Gastroesophageal sphincter (tissue), 4 donors: ENCODE results near the gene HERC4. TPM values are rescaled to one million over a fixed set of nuclear protein-coding genes. Genes with fewer than 3 reads are reported as not detected.

Source experiments
- ATAC-seq: fragments of 150-250 bp; one replicate; pipeline ENCODE4 v1.9.1; 2016; ENCODE audit warnings: mild to moderate bottlenecking, moderate library complexity
- H3K27ac ChIP-seq, 4 donors: fragments of 200-600 bp; sonication (generic) in 3 of 4; 1 replicate in 3 of 4; 2 replicates in 1 of 4; pipeline ENCODE4 v1.5.1; 2016 to 2019
- H3K27me3 ChIP-seq: fragments of 200-600 bp; sonication (generic); one replicate; pipeline ENCODE4 v1.5.1; 2019
- H3K36me3 ChIP-seq, 2 donors: fragments of 200-600 bp; sonication (generic); one replicate each; pipeline ENCODE4 v1.5.1; 2019; ENCODE audit warnings: control low read depth in 1 of 2
- H3K4me1 ChIP-seq, 3 donors: fragments of 200-600 bp; sonication (generic); 1 replicate in 2 of 3; 2 replicates in 1 of 3; pipeline ENCODE4 v1.5.1; 2016 to 2019; ENCODE audit warnings: control low read depth in 2 of 3
- H3K4me3 ChIP-seq, 2 donors: fragments of 200-600 bp; sonication (generic); one replicate each; pipeline ENCODE4 v1.5.1; 2019; ENCODE audit warnings: mild to moderate bottlenecking in 1 of 2, moderate library complexity in 1 of 2
- H3K9me3 ChIP-seq, 3 donors: fragments of 200-600 bp; sonication (generic); one replicate each; pipeline ENCODE4 v1.5.1; 2017 to 2019; ENCODE audit warnings: control low read depth in 2 of 3
- EP300 ChIP-seq: sonication (generic); formaldehyde crosslinking; IDR thresholded peaks from one replicate; pipeline ENCODE4 v1.6.1; 2017; ENCODE audit warnings: antibody characterized with exemption, mild to moderate bottlenecking
- POLR2A ChIP-seq, 2 donors: fragments of 450-650 bp; IDR thresholded peaks; one replicate each; pipeline ENCODE4 v1.6.1; 2017; ENCODE audit warnings: antibody characterized with exemption in 2 of 2, mild to moderate bottlenecking in 2 of 2, moderate library complexity in 1 of 2
- POLR2AphosphoS5 ChIP-seq: sonication (generic); formaldehyde crosslinking; IDR thresholded peaks from one replicate; pipeline ENCODE4 v1.6.1; 2017; ENCODE audit warnings: antibody characterized with exemption
- WGBS, 2 donors: methylation state at CpG; one replicate each; pipeline ENCODE4 v1.1.5; 2018; ENCODE audit warnings: low coverage in 1 of 2; 5-methylcytosine and 5-hydroxymethylcytosine counted together
- total RNA-seq, 4 donors: library from RNA; depleted of rRNA; stranded (reverse); fragments of >200 nt; gene quantifications; one replicate each; pipeline ENCODE4 v1.1.0, GENCODE V29; 2016
- TF ChIP-seq, protein P1 (sequence below), 4 experiments: fragments of 200-600 bp in 2 of 4; fragments of 450-650 bp in 2 of 4; sonication (generic) in 1 of 4; IDR thresholded peaks; one replicate each; pipeline ENCODE4 v1.5.1; 2017 to 2019; ENCODE audit warnings: antibody characterized with exemption in 4 of 4, mild to moderate bottlenecking in 2 of 4, moderate library complexity in 2 of 4

HERC4 gene
- total RNA-seq, 4 donors from 2014 or later = 30.3 to 58.4 (median 43.0) TPM

DNA sequence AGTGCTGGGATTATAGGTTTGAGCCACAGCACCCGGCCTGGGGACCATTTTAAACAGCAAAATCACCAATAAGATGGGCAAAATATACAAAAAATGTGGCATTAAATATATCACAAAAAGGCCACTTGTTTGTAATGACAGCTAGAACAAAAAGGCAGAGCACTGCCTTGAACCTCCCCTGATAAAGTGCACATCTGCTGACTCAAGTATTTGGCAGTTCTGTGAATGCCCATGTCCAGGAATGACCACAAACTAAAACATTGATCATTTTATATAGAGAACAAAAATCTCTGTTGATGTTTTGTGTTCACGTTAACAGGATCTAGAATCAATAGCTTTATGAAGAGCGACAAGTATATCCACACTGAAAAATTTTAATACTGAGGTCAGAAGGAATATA is 21.5 kb downstream of the HERC4 start:
- peaks cover 0 to 4% (median 0%) of the 10 kb centered on the region in 3 donors for H3K4me1 ChIP-seq
- peaks cover 0 to 21% of the 10 kb centered on the region in 2 donors for H3K36me3 ChIP-seq
- 83 to 94% methylated on average over 2 to 3 of the region's 3 CpGs for WGBS, 2 donors
- ATAC-seq = no peak
- no peak overlapping the region for H3K4me3 ChIP-seq
- TF ChIP-seq POLR2A (IDR thresholded peaks at IDR 0.05) = no peak
- TF ChIP-seq, protein P1, sequence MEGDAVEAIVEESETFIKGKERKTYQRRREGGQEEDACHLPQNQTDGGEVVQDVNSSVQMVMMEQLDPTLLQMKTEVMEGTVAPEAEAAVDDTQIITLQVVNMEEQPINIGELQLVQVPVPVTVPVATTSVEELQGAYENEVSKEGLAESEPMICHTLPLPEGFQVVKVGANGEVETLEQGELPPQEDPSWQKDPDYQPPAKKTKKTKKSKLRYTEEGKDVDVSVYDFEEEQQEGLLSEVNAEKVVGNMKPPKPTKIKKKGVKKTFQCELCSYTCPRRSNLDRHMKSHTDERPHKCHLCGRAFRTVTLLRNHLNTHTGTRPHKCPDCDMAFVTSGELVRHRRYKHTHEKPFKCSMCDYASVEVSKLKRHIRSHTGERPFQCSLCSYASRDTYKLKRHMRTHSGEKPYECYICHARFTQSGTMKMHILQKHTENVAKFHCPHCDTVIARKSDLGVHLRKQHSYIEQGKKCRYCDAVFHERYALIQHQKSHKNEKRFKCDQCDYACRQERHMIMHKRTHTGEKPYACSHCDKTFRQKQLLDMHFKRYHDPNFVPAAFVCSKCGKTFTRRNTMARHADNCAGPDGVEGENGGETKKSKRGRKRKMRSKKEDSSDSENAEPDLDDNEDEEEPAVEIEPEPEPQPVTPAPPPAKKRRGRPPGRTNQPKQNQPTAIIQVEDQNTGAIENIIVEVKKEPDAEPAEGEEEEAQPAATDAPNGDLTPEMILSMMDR (IDR thresholded peaks at IDR 0.05) = no peak
- TF ChIP-seq POLR2AphosphoS5 = no peak
- TF ChIP-seq EP300 = no peak
- no peaks in the 10 kb centered on the region for H3K9me3 ChIP-seq
- no peaks in the 10 kb centered on the region for H3K27me3 ChIP-seq
- H3K27ac ChIP-seq = no peak overlapping the region

DNA sequence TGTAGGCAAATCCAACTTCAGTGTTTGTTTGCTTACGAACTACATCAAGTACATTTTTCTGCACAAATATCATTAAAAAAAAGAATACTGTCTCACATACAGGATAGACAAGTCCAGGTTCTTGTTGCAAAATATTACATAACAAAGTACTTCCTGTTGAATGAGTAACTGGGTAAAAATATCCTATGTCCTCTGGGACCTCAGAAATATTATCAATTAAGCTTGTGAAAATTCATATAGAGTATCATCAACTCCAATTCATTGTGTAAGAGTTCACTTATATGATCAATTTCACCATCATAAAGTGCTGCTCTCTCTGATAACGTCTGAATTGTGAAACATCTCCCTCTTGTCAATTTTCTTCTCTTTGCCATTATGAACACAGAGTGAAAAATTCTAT is 22.6 kb downstream of the HERC4 start:
- peaks cover 0 to 4% (median 0%) of the 10 kb centered on the region in 3 donors for H3K4me1 ChIP-seq
- 55 to 83% methylated on average over 2 of the region's 2 CpGs for WGBS, 2 donors
- TF ChIP-seq POLR2A (IDR thresholded peaks at IDR 0.05) (no peak), POLR2AphosphoS5 (no peak), EP300 (no peak)
- TF ChIP-seq, protein P1 (IDR thresholded peaks at IDR 0.05) = no peak
- H3K27me3 ChIP-seq = no peaks in the 10 kb centered on the region
- no peak overlapping the region for H3K27ac ChIP-seq
- H3K36me3 ChIP-seq = peaks cover 0 to 13% of the 10 kb centered on the region in 2 donors
- no peak overlapping the region for H3K4me3 ChIP-seq
- no peak for ATAC-seq
- H3K9me3 ChIP-seq = no peaks in the 10 kb centered on the region

DNA sequence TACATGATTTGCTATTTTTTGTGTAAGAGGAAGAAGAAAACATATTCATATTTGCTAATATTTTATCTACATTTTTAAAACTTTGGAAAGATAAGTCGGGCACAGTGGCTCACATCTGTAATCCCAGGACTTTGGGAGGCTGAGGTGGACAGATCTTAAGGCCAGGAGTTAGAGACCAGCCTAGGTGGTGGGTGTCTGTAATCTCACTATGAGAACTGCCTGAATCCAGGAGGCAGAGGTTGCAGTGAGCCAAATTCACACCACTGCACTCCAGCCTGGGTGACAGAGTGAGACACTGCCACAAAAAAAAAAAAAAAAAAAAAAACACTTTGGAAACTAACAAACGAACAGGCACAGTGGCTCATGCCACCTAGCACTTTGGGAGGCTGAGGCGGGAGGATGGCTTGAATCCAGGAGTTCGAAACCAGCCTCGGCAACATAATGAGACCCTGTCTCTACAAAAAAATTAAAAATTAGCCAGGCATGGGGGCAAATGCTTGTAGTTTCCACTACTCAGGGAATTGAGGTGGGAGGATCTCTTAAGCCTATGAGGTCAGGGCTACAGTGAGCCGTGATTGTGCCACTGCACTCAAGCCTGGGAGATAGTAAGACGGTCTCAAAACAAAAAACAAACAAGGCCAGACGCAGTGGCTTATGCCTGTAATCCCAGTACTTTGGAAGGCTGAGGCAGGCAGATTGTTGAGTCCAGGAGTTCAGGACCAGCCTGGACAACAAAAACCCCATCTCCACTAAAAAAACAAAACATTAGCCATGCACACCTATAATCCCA is 25.6 kb downstream of the HERC4 start:
- Histone ChIP-seq H3K36me3 (peaks cover 0 to 4% of the 10 kb centered on the region in 2 donors), H3K27ac (no peak overlapping the region), H3K4me3 (no peak overlapping the region), H3K9me3 (no peaks in the 10 kb centered on the region), H3K27me3 (no peaks in the 10 kb centered on the region), H3K4me1 (peaks cover 0 to 4% (median 0%) of the 10 kb centered on the region in 3 donors)
- no peak for TF ChIP-seq POLR2A (IDR thresholded peaks at IDR 0.05)
- TF ChIP-seq, protein P1 (IDR thresholded peaks at IDR 0.05) = no peak
- TF ChIP-seq POLR2AphosphoS5 = no peak
- TF ChIP-seq EP300 = no peak
- no peak for ATAC-seq
- WGBS, 2 donors = 60 to 91% methylated on average over 4 to 8 of the region's 8 CpGs

DNA sequence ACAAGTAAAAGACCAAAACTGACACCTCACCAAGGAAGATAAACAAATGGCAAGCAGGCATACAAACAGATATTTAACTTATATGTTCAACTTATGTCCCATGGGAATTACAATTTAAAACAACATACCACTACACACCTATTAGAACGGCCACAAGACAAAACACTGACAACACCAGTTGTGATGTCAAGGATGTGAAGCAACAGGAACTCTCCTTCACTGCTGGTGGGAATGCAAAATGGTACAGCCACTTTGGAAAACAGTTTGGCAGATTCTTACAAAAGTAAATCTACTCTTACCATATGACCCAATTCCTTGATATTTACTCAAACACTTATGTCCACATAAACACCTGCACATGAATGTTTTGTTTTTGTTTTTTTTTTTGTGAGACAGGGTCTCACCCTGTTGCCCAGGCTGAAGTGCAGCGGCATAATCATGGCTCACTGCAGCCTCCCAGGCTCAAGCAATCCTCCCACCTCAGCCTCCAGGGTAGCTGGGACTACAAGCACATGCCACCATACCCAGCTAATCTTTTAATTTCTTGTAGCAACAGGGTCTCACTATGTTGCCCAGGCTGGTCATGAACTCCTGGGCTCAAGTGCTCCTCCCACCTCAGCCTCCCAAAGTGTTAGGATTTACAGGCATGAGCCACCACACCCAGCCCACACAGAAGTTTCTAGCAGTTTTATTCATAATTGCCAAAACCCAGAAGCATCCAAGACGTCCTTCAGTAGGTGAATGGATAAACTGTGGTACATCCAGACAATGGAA is 27.3 kb downstream of the HERC4 start:
- peaks cover 0 to 4% (median 0%) of the 10 kb centered on the region in 3 donors for H3K4me1 ChIP-seq
- no peaks in the 10 kb centered on the region for H3K27me3 ChIP-seq
- TF ChIP-seq, protein P1 (IDR thresholded peaks at IDR 0.05) = no peak
- TF ChIP-seq POLR2A (IDR thresholded peaks at IDR 0.05) (no peak), EP300 (no peak), POLR2AphosphoS5 (no peak)
- H3K9me3 ChIP-seq = no peaks in the 10 kb centered on the region
- H3K4me3 ChIP-seq = no peak overlapping the region
- peaks cover 0 to 12% of the 10 kb centered on the region in 2 donors for H3K36me3 ChIP-seq
- 56 to 97% methylated on average over 1 to 2 of the region's 3 CpGs for WGBS, 2 donors
- no peak overlapping the region for H3K27ac ChIP-seq
- ATAC-seq = no peak
